Testis (tissue), 3 donors: ENCODE results near the gene SCARB1. TPM values are rescaled to one million over a fixed set of nuclear protein-coding genes. Genes with fewer than 3 reads are reported as not detected.

Source experiments
- DNase-seq: peaks from one replicate; pipeline ENCODE4 v3.0.0-alpha.2; 2019
- H3K27ac ChIP-seq, 2 donors: fragments of 200-600 bp; sonication (generic); one replicate each; pipeline ENCODE4 v1.5.1; 2019
- H3K27me3 ChIP-seq: fragments of 200-600 bp; sonication (generic); one replicate; pipeline ENCODE4 v1.5.1; 2019
- H3K36me3 ChIP-seq: fragments of 200-600 bp; sonication (generic); one replicate; pipeline ENCODE4 v1.5.1; 2017; ENCODE audit warnings: low read depth; ENCODE audit errors: missing control alignments
- H3K4me1 ChIP-seq: fragments of 200-600 bp; sonication (generic); one replicate; pipeline ENCODE4 v1.5.1; 2019
- H3K4me3 ChIP-seq, 2 donors: fragments of 200-600 bp; sonication (generic); one replicate each; pipeline ENCODE4 v1.5.1; 2017 to 2019
- H3K9me3 ChIP-seq: fragments of 200-600 bp; sonication (generic); one replicate; pipeline ENCODE4 v1.5.1; 2017
- CTCF ChIP-seq, 3 experiments: fragments of 450-650 bp in 2 of 3; fragments of 200-600 bp in 1 of 3; sonication (generic) in 1 of 3; IDR thresholded peaks; one replicate each; pipeline ENCODE4 v1.5.1; 2016 to 2019; ENCODE audit warnings: antibody characterized with exemption in 3 of 3, mild to moderate bottlenecking in 2 of 3, moderate library complexity in 1 of 3
- POLR2A ChIP-seq: fragments of 450-650 bp; IDR thresholded peaks from one replicate; pipeline ENCODE4 v1.6.1; 2017; ENCODE audit warnings: antibody characterized with exemption, mild to moderate bottlenecking, moderate library complexity
- WGBS, 2 donors: methylation state at CpG; one replicate each; pipeline ENCODE4 v1.1.5; 2018; 5-methylcytosine and 5-hydroxymethylcytosine counted together
- intact Hi-C: fragments of 100-400 bp; cut with DNase I; formaldehyde crosslinking; loops from one replicate; pipeline ENCODE4 v1.15.1; 2023; ENCODE audit warnings: low total_unique reads
- polyA plus RNA-seq: library from polyadenylated mRNA; stranded (reverse); fragments of 350-450 nt; fragmentation: Illumina TruSeq; extraction: RNeasy Lipid Tissue Mini Kit (QIAGEN cat#74804); gene quantifications from one replicate; pipeline ENCODE4 v1.2.3, GENCODE V29; 2014; ENCODE audit warnings: low read depth, low replicate concordance; ENCODE audit not compliant: insufficient read depth
- total RNA-seq, 2 donors: library from RNA; depleted of rRNA; stranded (reverse); fragments of >200 nt; gene quantifications; one replicate each; pipeline ENCODE4 v1.2.3, GENCODE V29; 2016

SCARB1 gene
- total and polyA plus RNA-seq, 3 donors from 2014 or later, result 46.9 to 116 (median 73.6) TPM

GRCh38 chr12:124812979-124813378 is 50.7 kb downstream of the SCARB1 start:
- 83 to 98% methylated on average over 2 of the region's 2 CpGs for WGBS, 2 donors
- intact Hi-C loops, result no loop called here
- no peaks in the 10 kb centered on the region for H3K36me3 ChIP-seq
- no peak overlapping the region for H3K4me3 ChIP-seq
- no peak for DNase-seq
- no peak for TF ChIP-seq POLR2A
- no peak overlapping the region for H3K27ac ChIP-seq
- H3K9me3 ChIP-seq, result no peaks in the 10 kb centered on the region
- no peaks in the 10 kb centered on the region for H3K27me3 ChIP-seq
- H3K4me1 ChIP-seq, result peaks cover 11% of the 10 kb centered on the region

- Histone ChIP-seq H3K4me1 (peaks cover 17% of the 10 kb centered on the region), H3K36me3 (no peaks in the 10 kb centered on the region), H3K9me3 (no peaks in the 10 kb centered on the region), H3K27ac (no peak overlapping the region), H3K4me3 (no peak overlapping the region), H3K27me3 (no peaks in the 10 kb centered on the region)
- no peak for DNase-seq
- TF ChIP-seq POLR2A (no peak), CTCF (IDR thresholded peaks at IDR 0.05) (no peak)
- intact Hi-C loops, result no loop called here
- 89 to 99% methylated on average over 7 to 9 of the region's 9 CpGs for WGBS, 2 donors
These were observed 51.3 kb downstream of the SCARB1 start for GRCh38 chr12:124812356-124812755.

GRCh38 chr12:124811633-124812032 is 52.0 kb downstream of the SCARB1 start:
- no peaks in the 10 kb centered on the region for H3K9me3 ChIP-seq
- peaks cover 22% of the 10 kb centered on the region for H3K4me1 ChIP-seq
- H3K36me3 ChIP-seq, result no peaks in the 10 kb centered on the region
- DNase-seq, result no peak
- 94 to 100% methylated on average over 12 to 13 of the region's 13 CpGs for WGBS, 2 donors
- no peak overlapping the region for H3K4me3 ChIP-seq
- no peak overlapping the region for H3K27ac ChIP-seq
- H3K27me3 ChIP-seq, result no peaks in the 10 kb centered on the region
- intact Hi-C loops, result no loop called here
- TF ChIP-seq POLR2A (no peak), CTCF (IDR thresholded peaks at IDR 0.05) (no peak)

GRCh38 chr12:124809878-124810277 is 53.8 kb downstream of the SCARB1 start:
- 95 to 96% methylated on average over 3 to 8 of the region's 8 CpGs for WGBS, 2 donors
- no peak overlapping the region for H3K27ac ChIP-seq
- TF ChIP-seq CTCF (IDR thresholded peaks at IDR 0.05) (no peak), POLR2A (no peak)
- H3K4me1 ChIP-seq, result peaks cover 16% of the 10 kb centered on the region
- no peak overlapping the region for H3K4me3 ChIP-seq
- H3K9me3 ChIP-seq, result no peaks in the 10 kb centered on the region
- intact Hi-C loops, result no loop called here
- H3K27me3 ChIP-seq, result no peaks in the 10 kb centered on the region
- no peak for DNase-seq
- H3K36me3 ChIP-seq, result no peaks in the 10 kb centered on the region

GRCh38 chr12:124809391-124809790 is 54.3 kb downstream of the SCARB1 start:
- H3K4me3 ChIP-seq, result no peak overlapping the region
- intact Hi-C loops, result no loop called here
- H3K27ac ChIP-seq, result no peak overlapping the region
- no peaks in the 10 kb centered on the region for H3K36me3 ChIP-seq
- no peak for DNase-seq
- H3K4me1 ChIP-seq, result peaks cover 19% of the 10 kb centered on the region
- 82 to 97% methylated on average over 4 of the region's 4 CpGs for WGBS, 2 donors
- no peaks in the 10 kb centered on the region for H3K9me3 ChIP-seq
- TF ChIP-seq CTCF (IDR thresholded peaks at IDR 0.05) (no peak), POLR2A (no peak)
- H3K27me3 ChIP-seq, result no peaks in the 10 kb centered on the region
